ENCODE measurements around the gene TP53RK. TPM values are rescaled to one million over a fixed set of nuclear protein-coding genes. Genes with fewer than 3 reads are reported as not detected.

The TP53RK gene
- total and polyA plus RNA-seq, 2 of the 13 experiments (the other 11 are each of a cell fraction or from before 2014, with no cell fraction given), result 12.9 to 25.5 TPM

GRCh38 chr20:46709459-46710152 is 20.4 kb upstream of the TP53RK start, which contains the start of gene SLC2A10 (continued):
- TF ChIP-seq ZNF816 (CRISPR knock-in tag; IDR thresholded peaks at IDR 0.05; ENCODE audit: borderline replicate concordance) (peak; percentile 97; the same call in 1 of the 2 replicates), ZNF703 (CRISPR knock-in tag; IDR thresholded peaks at IDR 0.05; ENCODE audit: borderline replicate concordance) (peak; percentile 65; the same call in 1 of the 2 replicates), GFI1 (CRISPR knock-in tag; IDR thresholded peaks at IDR 0.05; ENCODE audit: borderline replicate concordance) (peak; percentile 61; the same call in 1 of the 2 replicates), ZBTB43 (CRISPR knock-in tag; conservative IDR thresholded peaks at IDR 0.05) (no peak; the same call in none of the 2 replicates), PTBP1 (IDR thresholded peaks at IDR 0.05; ENCODE audit: low read depth, low read length, poor library complexity, severe bottlenecking) (no peak), NFIC (IDR thresholded peaks at IDR 0.05; ENCODE audit: low read length) (no peak), ZSCAN5A (CRISPR knock-in tag; IDR thresholded peaks at IDR 0.05; ENCODE audit: borderline replicate concordance) (no peak; the same call in 1 of the 2 replicates), ZNF883 (CRISPR knock-in tag; IDR thresholded peaks at IDR 0.05; ENCODE audit: not compliant biosample characterization) (peak; percentile 86), ZSCAN21 (CRISPR knock-in tag; IDR thresholded peaks at IDR 0.05; ENCODE audit: borderline replicate concordance) (peak; percentile 92), IKZF5 (CRISPR knock-in tag; IDR thresholded peaks at IDR 0.05) (no peak), SIX4 (CRISPR knock-in tag; IDR thresholded peaks at IDR 0.05) (no peak), SRSF1 (optimal IDR thresholded peaks at IDR 0.05; ENCODE audit: low read depth, low read length) (peak; percentile 63), BRD4 (CRISPR knock-in tag; IDR thresholded peaks at IDR 0.05) (peak; percentile 66; the same call in 1 of the 2 replicates), KLF12 (CRISPR knock-in tag; IDR thresholded peaks at IDR 0.05; ENCODE audit: borderline replicate concordance) (peak; percentile 96), NFE2 (CRISPR knock-in tag; IDR thresholded peaks at IDR 0.05) (no peak)
- TF ChIP-seq, protein P1, sequence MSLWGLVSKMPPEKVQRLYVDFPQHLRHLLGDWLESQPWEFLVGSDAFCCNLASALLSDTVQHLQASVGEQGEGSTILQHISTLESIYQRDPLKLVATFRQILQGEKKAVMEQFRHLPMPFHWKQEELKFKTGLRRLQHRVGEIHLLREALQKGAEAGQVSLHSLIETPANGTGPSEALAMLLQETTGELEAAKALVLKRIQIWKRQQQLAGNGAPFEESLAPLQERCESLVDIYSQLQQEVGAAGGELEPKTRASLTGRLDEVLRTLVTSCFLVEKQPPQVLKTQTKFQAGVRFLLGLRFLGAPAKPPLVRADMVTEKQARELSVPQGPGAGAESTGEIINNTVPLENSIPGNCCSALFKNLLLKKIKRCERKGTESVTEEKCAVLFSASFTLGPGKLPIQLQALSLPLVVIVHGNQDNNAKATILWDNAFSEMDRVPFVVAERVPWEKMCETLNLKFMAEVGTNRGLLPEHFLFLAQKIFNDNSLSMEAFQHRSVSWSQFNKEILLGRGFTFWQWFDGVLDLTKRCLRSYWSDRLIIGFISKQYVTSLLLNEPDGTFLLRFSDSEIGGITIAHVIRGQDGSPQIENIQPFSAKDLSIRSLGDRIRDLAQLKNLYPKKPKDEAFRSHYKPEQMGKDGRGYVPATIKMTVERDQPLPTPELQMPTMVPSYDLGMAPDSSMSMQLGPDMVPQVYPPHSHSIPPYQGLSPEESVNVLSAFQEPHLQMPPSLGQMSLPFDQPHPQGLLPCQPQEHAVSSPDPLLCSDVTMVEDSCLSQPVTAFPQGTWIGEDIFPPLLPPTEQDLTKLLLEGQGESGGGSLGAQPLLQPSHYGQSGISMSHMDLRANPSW (CRISPR knock-in tag; IDR thresholded peaks at IDR 0.05; ENCODE audit: borderline replicate concordance), result no peak; the same call in 1 of the 2 replicates
- TF ChIP-seq, protein P2, sequence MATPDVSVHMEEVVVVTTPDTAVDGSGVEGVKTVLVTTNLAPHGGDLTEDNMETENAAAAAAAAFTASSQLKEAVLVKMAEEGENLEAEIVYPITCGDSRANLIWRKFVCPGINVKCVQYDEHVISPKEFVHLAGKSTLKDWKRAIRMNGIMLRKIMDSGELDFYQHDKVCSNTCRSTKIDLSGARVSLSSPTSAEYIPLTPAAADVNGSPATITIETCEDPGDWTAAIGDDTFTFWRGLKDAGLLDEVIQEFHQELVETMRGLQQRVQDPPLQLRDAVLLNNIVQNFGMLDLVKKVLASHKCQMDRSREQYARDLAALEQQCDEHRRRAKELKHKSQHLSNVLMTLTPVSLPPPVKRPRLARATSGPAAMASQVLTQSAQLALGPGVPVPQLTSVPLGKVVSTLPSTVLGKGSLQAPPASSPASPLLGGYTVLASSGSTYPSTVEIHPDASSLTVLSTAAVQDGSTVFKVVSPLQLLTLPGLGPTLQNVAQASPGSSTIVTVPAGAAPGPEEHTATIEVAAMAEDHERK (CRISPR knock-in tag; IDR thresholded peaks at IDR 0.05; ENCODE audit: low read depth), result 0 out of 2 replicates have a peak, but pooled peaks have one; percentile 28
- TF ChIP-seq, protein P3, sequence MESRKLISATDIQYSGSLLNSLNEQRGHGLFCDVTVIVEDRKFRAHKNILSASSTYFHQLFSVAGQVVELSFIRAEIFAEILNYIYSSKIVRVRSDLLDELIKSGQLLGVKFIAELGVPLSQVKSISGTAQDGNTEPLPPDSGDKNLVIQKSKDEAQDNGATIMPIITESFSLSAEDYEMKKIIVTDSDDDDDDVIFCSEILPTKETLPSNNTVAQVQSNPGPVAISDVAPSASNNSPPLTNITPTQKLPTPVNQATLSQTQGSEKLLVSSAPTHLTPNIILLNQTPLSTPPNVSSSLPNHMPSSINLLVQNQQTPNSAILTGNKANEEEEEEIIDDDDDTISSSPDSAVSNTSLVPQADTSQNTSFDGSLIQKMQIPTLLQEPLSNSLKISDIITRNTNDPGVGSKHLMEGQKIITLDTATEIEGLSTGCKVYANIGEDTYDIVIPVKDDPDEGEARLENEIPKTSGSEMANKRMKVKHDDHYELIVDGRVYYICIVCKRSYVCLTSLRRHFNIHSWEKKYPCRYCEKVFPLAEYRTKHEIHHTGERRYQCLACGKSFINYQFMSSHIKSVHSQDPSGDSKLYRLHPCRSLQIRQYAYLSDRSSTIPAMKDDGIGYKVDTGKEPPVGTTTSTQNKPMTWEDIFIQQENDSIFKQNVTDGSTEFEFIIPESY (CRISPR knock-in tag; IDR thresholded peaks at IDR 0.05), result no peak

Data from HepG2 (cell line).